Endothelial cell of umbilical vein (primary cell): ENCODE measurements around the gene NES. TPM values are rescaled to one million over a fixed set of nuclear protein-coding genes. Genes with fewer than 3 reads are reported as not detected.

Source experiments
- BruUV-seq: library from RNA; stranded (reverse); fragments of 400-500 nt; replicated peaks from 2 replicates; lab custom pipeline; 2021; lab: Mats Ljungman, UMichigan
- CTCF ChIA-PET: fragments of 300-600, 350-600 bp; sonication (Branson Sonifier 250); formaldehyde crosslinking; loops from one replicate; lab custom pipeline; 2021; ENCODE audit warnings: antibody characterized with exemption, inconsistent platforms; lab: Charles Lee
- POLR2A ChIA-PET: fragments of 300-600, 350-600 bp; sonication (Branson Sonifier 250); formaldehyde crosslinking; loops from one replicate; lab custom pipeline; 2021; ENCODE audit warnings: antibody characterized with exemption, inconsistent platforms; lab: Charles Lee
- DNase-seq: peaks from one replicate; pipeline ENCODE4 v3.0.0-alpha.2; 2011; ENCODE audit warnings: low read depth, low spot score
- FAIRE-seq: peaks from 2 replicates; lab custom pipeline; 2011; peaks lifted over from hg19 to GRCh38; lab: Jason Lieb, UNC
- H2AFZ ChIP-seq: 2 replicates; pipeline ENCODE4 v1.6.0; 2012; ENCODE audit warnings: low read depth, low read length, control low read depth, inconsistent platforms
- H3K27ac ChIP-seq: 2 replicates; pipeline ENCODE4 v1.5.1; 2011; ENCODE audit warnings: low read depth, mild to moderate bottlenecking, control low read depth, low read length, moderate library complexity; ENCODE audit not compliant: insufficient read depth
- H3K27me3 ChIP-seq, 2 experiments: 2 replicates each; pipeline versions ENCODE4 v1.6.0 to v1.6.1; 2011; ENCODE audit warnings: low read length in 2 of 2, mixed read lengths in 1 of 2; ENCODE audit not compliant: control insufficient read depth in 2 of 2, insufficient read depth in 2 of 2
- H3K36me3 ChIP-seq, 2 experiments: 2 replicates in 1 of 2; 3 replicates in 1 of 2; pipeline ENCODE4 v1.5.1; 2011; ENCODE audit warnings: low read length in 2 of 2, mild to moderate bottlenecking in 1 of 2, moderate library complexity in 1 of 2; ENCODE audit not compliant: control insufficient read depth in 2 of 2, insufficient read depth in 2 of 2; ENCODE audit errors: extremely low read depth in 1 of 2
- H3K4me1 ChIP-seq: 3 replicates; pipeline ENCODE4 v1.5.1; 2011; ENCODE audit warnings: mild to moderate bottlenecking, low read length; ENCODE audit not compliant: control insufficient read depth, insufficient read depth; ENCODE audit errors: extremely low read depth
- H3K4me2 ChIP-seq: 2 replicates; pipeline ENCODE4 v1.6.1; 2011; ENCODE audit warnings: low read length, control low read depth, mixed read lengths; ENCODE audit not compliant: insufficient read depth
- H3K4me3 ChIP-seq, 3 experiments: fragments of 200-600 bp in 1 of 3; sonication (generic), shearing (Covaris generic) in 1 of 3; replicated peaks in 1 of 3; 2 replicates each; pipeline ENCODE4 v1.5.1; 2011 to 2016; ENCODE audit warnings: control low read depth in 3 of 3, low read length in 3 of 3, mild to moderate bottlenecking in 2 of 3, inconsistent platforms in 1 of 3, low read depth in 1 of 3, moderate library complexity in 1 of 3; ENCODE audit not compliant: insufficient read depth in 1 of 3
- H3K79me2 ChIP-seq: 2 replicates; pipeline ENCODE4 v1.6.0; 2012; ENCODE audit warnings: low read length, inconsistent platforms; ENCODE audit not compliant: control insufficient read depth, insufficient read depth
- H3K9ac ChIP-seq: replicated peaks from 2 replicates; pipeline ENCODE3; 2011; ENCODE audit warnings: low read length, control low read depth; ENCODE audit not compliant: insufficient read depth; ENCODE audit errors: extremely low read depth
- H3K9me1 ChIP-seq: replicated peaks from 3 replicates; pipeline ENCODE4 v1.6.0; 2011; ENCODE audit warnings: mild to moderate bottlenecking, low read length; ENCODE audit not compliant: control insufficient read depth, insufficient read depth; ENCODE audit errors: extremely low read depth
- H3K9me3 ChIP-seq: replicated peaks from 2 replicates; pipeline ENCODE4 v1.5.1; 2012; ENCODE audit warnings: low read length, inconsistent platforms; ENCODE audit not compliant: control insufficient read depth, insufficient read depth
- H4K20me1 ChIP-seq: replicated peaks from 2 replicates; pipeline ENCODE3; 2011; ENCODE audit warnings: mild to moderate bottlenecking, low read length; ENCODE audit not compliant: control insufficient read depth, insufficient read depth; ENCODE audit errors: extremely low read depth
- CTCF ChIP-seq, 2 donors: IDR thresholded peaks; 1 replicate in 1 of 2; 2 replicates in 1 of 2; pipeline ENCODE4 v1.5.1; 2011; ENCODE audit warnings: low read length in 2 of 2, mild to moderate bottlenecking in 2 of 2, moderate library complexity in 2 of 2, control low read depth in 1 of 2, inconsistent platforms in 1 of 2, low read depth in 1 of 2; ENCODE audit not compliant: insufficient read depth in 1 of 2; ENCODE audit errors: extremely low read depth in 1 of 2
- EZH2 ChIP-seq: IDR thresholded peaks from 2 replicates; pipeline ENCODE4 v1.6.1; 2012; ENCODE audit warnings: borderline replicate concordance, low read depth, mild to moderate bottlenecking, moderate library complexity, low read length, inconsistent platforms; ENCODE audit not compliant: severe bottlenecking
- FOS ChIP-seq: IDR thresholded peaks from 2 replicates; pipeline ENCODE4 v1.6.1; 2011; ENCODE audit warnings: mild to moderate bottlenecking, low read length, moderate library complexity, borderline replicate concordance; ENCODE audit not compliant: insufficient read depth
- dilution Hi-C: fragments of 300-500 bp; cut with MboI; formaldehyde crosslinking; loops from one replicate; pipeline ENCODE4 v1.15.0; 2019; ENCODE audit warnings: low sequenced_read_pairs; ENCODE audit not compliant: extremely low pct_ligation_motif_present
- intact Hi-C: fragments of 100-400 bp; cut with micrococcal nuclease; formaldehyde crosslinking; loops from one replicate; pipeline ENCODE4 v1.10.0; 2022
- polyA plus RNA-seq, 4 experiments: library from polyadenylated mRNA; depleted of rRNA in 3 of 4; stranded (reverse) in 3 of 4; unstranded in 1 of 4; fragments of >200 nt; gene quantifications; 2 replicates each; pipeline versions ENCODE4 v1.2.1 to v1.2.3, GENCODE V29; 2011 to 2012; ENCODE audit warnings: missing spikeins in 1 of 4
- total RNA-seq: library from RNA; stranded (reverse); gene quantifications from 2 replicates; pipeline ENCODE4 v1.2.3, GENCODE V29; 2021

Gene NES
- total and polyA plus RNA-seq, 2 donors (not counting 3 experiments of a cell fraction or from before 2014, with no cell fraction given): 19.4 to 274 TPM

- Histone ChIP-seq H3K4me1 (peaks cover 10% of the 10 kb centered on the region), H3K27me3 (peaks cover 48 to 50% of the 10 kb centered on the region in 2 experiments), H3K27ac (no peak overlapping the region), H2AFZ (peak overlapping the region; percentile 25), H3K4me3 (peak overlapping the region in 1 of 3 experiments; percentile 18), H3K9me1 (no peaks in the 10 kb centered on the region), H3K36me3 (no peaks in the 10 kb centered on the region), H3K9ac (no peak overlapping the region), H3K4me2 (peak overlapping the region; percentile 20), H4K20me1 (no peaks in the 10 kb centered on the region), H3K9me3 (no peaks in the 10 kb centered on the region), H3K79me2 (no peaks in the 10 kb centered on the region)
- FAIRE-seq (peak; percentile 75), DNase-seq (peak; percentile 34)
- ChIA-PET CTCF (interaction anchor here (0.7 to 13.8 kb wide), 31 partner anchors 10 to 450 kb away, joined by 3 to 237 read pairs (median 5); partner anchors contain the start of genes CRABP2, NES and TTC24), POLR2A (interaction anchor here (0.6 kb wide), 1 partner anchor 37 kb away, joined by 3 read pairs; no protein-coding TSS in a partner anchor)
- intact Hi-C loops (no loop called here), dilution Hi-C loops (no loop called here)
- BruUV-seq: no TSS peak
- TF ChIP-seq EZH2: peak; percentile 93
- TF ChIP-seq FOS: no peak
- TF ChIP-seq CTCF (IDR thresholded peaks at IDR 0.05; ENCODE audit: extremely low read depth in 1 of 2, insufficient read depth in 1 of 2, low read depth in 1 of 2, low read length in 2 of 2): peak; percentile 35 to 73
Measured at GRCh38 chr1:156623946-156624813, 53.0 kb downstream of the NES start.
